Stimulated activated effector memory CD8-positive, alpha-beta T cell treated with anti-CD3 and anti-CD28 coated beads, Interleukin-12 subunit alpha, Interleukin-12 subunit beta, amount 100 ng/mL, for 72 hours (primary cell): Measurements from ENCODE around the gene TMEM44.
"Not testable (repeated sequence)": the region's sequence is repeated elsewhere in the genome, so short reads cannot be mapped to it uniquely, and the experiment has no call there.

Experiments
- ATAC-seq: fragments of 150-1000 bp; cut with Tn5 transposase; 2 replicates; pipeline ENCODE4 v1.10.0; 2021
- DNase-seq, 2 donors: peaks; one replicate each; pipeline ENCODE4 v3.0.0; 2021 to 2022; ENCODE audit warnings: low spot score in 2 of 2
- H3K27ac Mint-ChIP-seq: one replicate; pipeline ENCODE4 v1.8.0; 2022; ENCODE audit warnings: mild to moderate bottlenecking, mixed read lengths
- H3K36me3 Mint-ChIP-seq: one replicate; pipeline ENCODE4 v1.8.0; 2022; ENCODE audit warnings: mild to moderate bottlenecking, mixed read lengths
- H3K4me1 Mint-ChIP-seq: one replicate; pipeline ENCODE4 v1.8.0; 2022; ENCODE audit warnings: mixed read lengths
- H3K4me3 Mint-ChIP-seq: one replicate; pipeline ENCODE4 v1.8.0; 2022; ENCODE audit warnings: mild to moderate bottlenecking, mixed read lengths
- H3K9me3 Mint-ChIP-seq: one replicate; pipeline ENCODE4 v1.8.0; 2022; ENCODE audit warnings: mixed read lengths

TMEM44 gene

DNA sequence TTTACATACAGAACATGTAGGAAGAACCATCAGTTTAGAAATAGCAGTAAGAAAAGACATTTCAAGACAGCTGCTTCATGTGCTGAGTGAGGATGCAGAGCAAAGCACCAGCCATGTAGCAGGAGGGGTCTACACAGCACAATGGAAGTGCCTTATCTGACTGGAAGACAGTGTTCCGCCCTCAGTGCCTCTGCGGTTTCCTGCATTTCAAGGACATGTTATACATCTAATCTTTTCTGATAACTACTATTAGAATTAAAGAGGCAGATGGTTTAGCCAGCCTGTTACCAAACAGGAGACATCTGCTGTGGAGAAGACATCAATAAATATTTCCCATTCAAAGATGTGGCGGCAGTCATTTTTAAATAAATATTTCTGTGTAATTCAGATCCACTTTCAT lies 28.2 kb upstream of the TMEM44 start:
- ATAC-seq (no peak), DNase-seq (no peak)
- Mint-ChIP-seq H3K36me3 (peaks cover 94% of the 10 kb centered on the region), H3K9me3 (no peaks in the 10 kb centered on the region), H3K27ac (no peak overlapping the region), H3K4me3 (no peak overlapping the region), H3K4me1 (no peaks in the 10 kb centered on the region)

GRCh38 chr3:194659778-194660177 lies 26.6 kb upstream of the TMEM44 start:
- Mint-ChIP-seq H3K4me1 (peaks cover 7% of the 10 kb centered on the region), H3K9me3 (no peaks in the 10 kb centered on the region), H3K36me3 (peaks cover 90% of the 10 kb centered on the region), H3K27ac (no peak overlapping the region), H3K4me3 (no peak overlapping the region)
- DNase-seq = no peak
- ATAC-seq = no peak

GRCh38 chr3:194658477-194659242 lies 25.4 kb upstream of the TMEM44 start:
- H3K27ac Mint-ChIP-seq = peak overlapping the region; percentile 26
- H3K9me3 Mint-ChIP-seq = no peaks in the 10 kb centered on the region
- H3K4me1 Mint-ChIP-seq = peaks cover 18% of the 10 kb centered on the region
- H3K36me3 Mint-ChIP-seq = peaks cover 90% of the 10 kb centered on the region
- ATAC-seq (no peak), DNase-seq (no peak)
- H3K4me3 Mint-ChIP-seq = no peak overlapping the region

DNA sequence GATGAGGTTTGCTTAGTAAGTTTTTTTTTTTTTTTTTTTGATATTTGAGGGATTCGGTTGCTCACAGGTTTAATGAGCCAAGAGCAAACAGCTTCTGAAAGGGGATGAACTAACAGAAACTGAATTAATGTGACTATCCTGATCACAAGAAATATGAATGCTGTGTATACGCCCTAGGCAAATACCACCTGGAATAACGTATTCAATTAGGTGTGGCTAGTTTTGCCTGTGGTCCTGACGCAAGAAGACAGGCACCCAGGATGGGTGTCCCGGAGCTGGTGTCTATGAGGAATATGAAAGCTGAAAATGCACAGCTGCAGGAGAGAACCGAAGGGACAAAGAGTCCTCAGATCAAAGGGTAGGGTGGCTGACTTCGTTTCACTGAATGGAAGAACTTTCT lies 24.2 kb upstream of the TMEM44 start:
- no peak for DNase-seq
- H3K4me1 Mint-ChIP-seq = peaks cover 30% of the 10 kb centered on the region
- no peaks in the 10 kb centered on the region for H3K9me3 Mint-ChIP-seq
- no peak for ATAC-seq
- no peak overlapping the region for H3K4me3 Mint-ChIP-seq
- H3K36me3 Mint-ChIP-seq = peaks cover 91% of the 10 kb centered on the region
- H3K27ac Mint-ChIP-seq = no peak overlapping the region

DNA sequence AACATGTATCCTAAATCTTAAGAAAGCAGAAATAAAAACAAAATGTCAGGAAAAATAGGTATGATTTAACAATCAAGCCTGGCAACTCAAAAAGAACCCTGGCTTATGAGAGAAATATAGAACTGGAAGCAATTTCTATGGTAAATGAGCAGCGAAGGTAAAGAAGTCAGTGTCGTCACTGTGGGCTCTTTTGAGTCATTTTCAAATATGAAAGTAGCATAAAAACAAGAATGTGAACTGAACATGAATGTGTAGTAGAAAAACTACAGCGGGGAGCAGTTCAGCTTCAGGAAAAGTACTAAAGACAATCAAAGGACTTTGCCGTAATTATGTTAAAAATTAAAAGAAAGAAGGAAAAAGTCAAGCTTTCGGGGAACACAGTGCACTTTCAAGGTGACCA lies 21.2 kb upstream of the TMEM44 start:
- DNase-seq (no peak), ATAC-seq (peak; percentile 97)
- Mint-ChIP-seq H3K9me3 (no peaks in the 10 kb centered on the region), H3K27ac (peak overlapping the region; percentile 59), H3K4me1 (peaks cover 30% of the 10 kb centered on the region), H3K36me3 (peaks cover 93% of the 10 kb centered on the region), H3K4me3 (peak overlapping the region; percentile 35)

DNA sequence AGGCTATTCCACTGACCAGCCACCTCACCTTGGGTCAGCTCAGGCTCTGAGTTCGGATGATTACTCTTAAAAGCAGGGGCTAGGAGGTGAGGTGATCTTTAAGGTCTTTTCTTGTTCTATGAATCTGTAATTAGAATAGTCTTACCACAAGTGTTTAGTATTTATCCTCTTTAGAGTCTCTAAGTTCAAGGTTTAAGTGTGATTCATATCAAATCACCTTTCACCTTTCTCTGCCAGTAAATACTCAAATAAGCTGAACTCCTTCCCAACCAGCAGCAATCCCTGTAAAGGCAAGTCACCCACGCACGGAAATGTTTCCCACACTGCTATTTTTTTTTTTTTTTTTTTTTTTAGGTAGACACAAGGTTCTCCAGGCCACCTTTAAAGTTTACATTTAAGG lies 14.5 kb upstream of the TMEM44 start:
- no peak for ATAC-seq
- no peak for DNase-seq
- H3K36me3 Mint-ChIP-seq = peaks cover 100% of the 10 kb centered on the region
- no peaks in the 10 kb centered on the region for H3K9me3 Mint-ChIP-seq
- peak overlapping the region; percentile 26 for H3K27ac Mint-ChIP-seq
- no peak overlapping the region for H3K4me3 Mint-ChIP-seq
- H3K4me1 Mint-ChIP-seq = peaks cover 3% of the 10 kb centered on the region

- Mint-ChIP-seq H3K36me3 (peaks cover 87% of the 10 kb centered on the region), H3K4me3 (no peak overlapping the region), H3K27ac (no peak overlapping the region), H3K9me3 (no peaks in the 10 kb centered on the region), H3K4me1 (no peaks in the 10 kb centered on the region)
- ATAC-seq = no peak
- no peak for DNase-seq
Observed at GRCh38 chr3:194642769-194643168, 9.6 kb upstream of the TMEM44 start.

GRCh38 chr3:194640829-194641228 lies 7.6 kb upstream of the TMEM44 start:
- Mint-ChIP-seq H3K27ac (no peak overlapping the region), H3K4me1 (no peaks in the 10 kb centered on the region), H3K9me3 (no peaks in the 10 kb centered on the region), H3K36me3 (peaks cover 68% of the 10 kb centered on the region), H3K4me3 (no peak overlapping the region)
- no peak for DNase-seq
- ATAC-seq = peak; percentile 49

GRCh38 chr3:194638991-194639605 lies 5.9 kb upstream of the TMEM44 start:
- Mint-ChIP-seq H3K4me3 (no peak overlapping the region), H3K27ac (peak overlapping the region; percentile 21), H3K4me1 (peaks cover 5% of the 10 kb centered on the region), H3K36me3 (peaks cover 50% of the 10 kb centered on the region), H3K9me3 (no peaks in the 10 kb centered on the region)
- DNase-seq (no peak), ATAC-seq (no peak)

DNA sequence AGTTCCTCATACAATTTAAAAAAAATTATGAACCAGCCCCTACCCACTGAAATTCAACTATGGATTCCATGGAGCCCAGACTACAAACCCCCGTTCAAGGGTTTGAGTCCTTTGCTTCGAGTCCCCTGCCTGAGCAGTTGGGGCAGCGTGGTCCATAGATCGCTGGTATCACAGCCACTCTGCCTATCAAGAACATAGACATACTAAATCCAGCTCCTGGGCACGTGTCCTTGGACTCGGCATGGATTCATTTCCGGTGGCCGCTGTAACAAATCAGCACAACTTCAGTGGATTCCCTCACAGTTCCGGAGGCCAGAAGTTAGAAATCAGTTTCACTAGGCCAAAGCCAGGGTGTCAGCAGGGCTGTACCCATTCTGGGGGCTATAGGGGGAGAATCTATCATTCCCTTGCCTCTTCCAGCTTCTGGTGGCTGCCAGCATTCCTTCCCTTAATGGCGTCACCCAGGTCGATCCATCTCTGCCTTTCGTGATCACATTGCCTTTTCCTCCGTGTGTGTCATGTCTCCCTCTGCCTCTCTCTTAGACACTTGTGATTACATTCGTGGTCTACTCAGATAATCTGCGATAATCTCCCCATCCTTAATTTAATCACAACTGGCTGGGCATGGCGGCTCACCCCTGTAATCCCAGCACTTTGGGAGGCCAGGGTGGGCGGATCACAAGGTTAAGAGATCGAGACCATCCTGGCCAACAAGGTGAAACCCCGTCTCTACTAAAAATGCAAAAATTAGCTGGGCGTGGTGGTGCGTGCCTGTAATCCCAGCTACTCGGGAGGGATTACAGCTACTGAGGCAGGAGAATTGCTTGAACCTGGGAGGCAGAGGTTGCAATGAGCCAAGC lies 4.6 kb upstream of the TMEM44 start:
- DNase-seq (no peak), ATAC-seq (no peak)
- H3K9me3 Mint-ChIP-seq = no peaks in the 10 kb centered on the region
- peaks cover 44% of the 10 kb centered on the region for H3K36me3 Mint-ChIP-seq
- H3K4me3 Mint-ChIP-seq = no peak overlapping the region
- H3K27ac Mint-ChIP-seq = peak overlapping the region; percentile 68
- peaks cover 5% of the 10 kb centered on the region for H3K4me1 Mint-ChIP-seq

GRCh38 chr3:194637066-194637465 lies 3.8 kb upstream of the TMEM44 start:
- no peak for ATAC-seq
- H3K36me3 Mint-ChIP-seq = peaks cover 37% of the 10 kb centered on the region
- no peak overlapping the region for H3K4me3 Mint-ChIP-seq
- peak overlapping the region; percentile 68 for H3K27ac Mint-ChIP-seq
- H3K9me3 Mint-ChIP-seq = no peaks in the 10 kb centered on the region
- H3K4me1 Mint-ChIP-seq = peaks cover 9% of the 10 kb centered on the region
- DNase-seq = no peak

DNA sequence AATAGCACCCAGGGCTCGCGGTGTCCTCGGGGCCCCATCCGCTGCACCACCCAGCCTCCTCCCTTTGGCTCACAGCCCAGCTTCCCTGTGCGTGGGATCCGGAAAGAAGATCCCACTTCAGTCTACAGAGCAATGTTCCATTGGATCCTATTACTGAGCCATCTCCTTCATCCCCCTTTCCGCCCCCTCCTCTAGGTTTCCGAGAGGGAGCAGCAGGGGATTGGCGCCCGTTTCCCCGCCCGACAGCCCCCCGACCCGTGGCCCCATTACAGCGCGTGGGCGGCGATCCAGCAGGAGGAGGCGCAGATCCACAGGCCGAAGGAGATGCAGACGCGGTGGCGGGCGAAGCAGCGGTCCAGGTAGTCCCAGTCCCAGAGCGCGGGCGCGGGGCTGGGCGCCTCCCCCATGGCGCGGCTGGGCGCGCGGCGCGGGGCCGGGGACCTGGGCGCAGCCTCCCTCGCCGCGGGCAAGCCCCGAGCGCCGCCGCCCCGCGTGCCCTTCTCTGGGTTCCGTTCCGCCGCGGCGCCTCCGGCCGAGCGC lies 340 bp downstream of the TMEM44 start:
- DNase-seq (peak in 1 of 2 donors; percentile 67), ATAC-seq (peak; percentile 80)
- H3K4me3 Mint-ChIP-seq = peak overlapping the region; percentile 79
- no peaks in the 10 kb centered on the region for H3K9me3 Mint-ChIP-seq
- no peak overlapping the region for H3K27ac Mint-ChIP-seq
- peaks cover 10% of the 10 kb centered on the region for H3K4me1 Mint-ChIP-seq
- peaks cover 7% of the 10 kb centered on the region for H3K36me3 Mint-ChIP-seq

GRCh38 chr3:194632226-194632808 lies 902 bp downstream of the TMEM44 start:
- DNase-seq = no peak

GRCh38 chr3:194631696-194632095 lies 1.5 kb downstream of the TMEM44 start:
- H3K36me3 Mint-ChIP-seq = peaks cover 7% of the 10 kb centered on the region
- H3K9me3 Mint-ChIP-seq = no peaks in the 10 kb centered on the region
- H3K4me1 Mint-ChIP-seq = peaks cover 10% of the 10 kb centered on the region
- peak overlapping the region; percentile 79 for H3K4me3 Mint-ChIP-seq
- ATAC-seq (no peak), DNase-seq (no peak)
- no peak overlapping the region for H3K27ac Mint-ChIP-seq

More at GRCh38 chr3:194632226-194632808, 902 bp downstream of the TMEM44 start:
- Mint-ChIP-seq H3K4me3 (peak overlapping the region; percentile 79), H3K27ac (no peak overlapping the region), H3K4me1 (peaks cover 10% of the 10 kb centered on the region), H3K9me3 (no peaks in the 10 kb centered on the region), H3K36me3 (peaks cover 7% of the 10 kb centered on the region)
- no peak for ATAC-seq

GRCh38 chr3:194630681-194631080 lies 2.5 kb downstream of the TMEM44 start:
- H3K4me1 Mint-ChIP-seq = peaks cover 10% of the 10 kb centered on the region
- not testable (repeated sequence) for ATAC-seq, H3K9me3 Mint-ChIP-seq, H3K27ac Mint-ChIP-seq, DNase-seq, H3K4me3 Mint-ChIP-seq, H3K36me3 Mint-ChIP-seq
